ENCODE measurements around the gene PPIP5K1. TPM values are rescaled to one million over a fixed set of nuclear protein-coding genes. Genes with fewer than 3 reads are reported as not detected.
A peak's percentile ranks its signal among the peaks of the same experiment; 100 is the strongest.
"Not testable (repeated sequence)": the region's sequence is repeated elsewhere in the genome, so short reads cannot be mapped to it uniquely, and the experiment has no call there.

The PPIP5K1 gene
- total RNA-seq, 4 donors from 2014 or later = 60.5 to 273 (median 84.0) TPM

DNA sequence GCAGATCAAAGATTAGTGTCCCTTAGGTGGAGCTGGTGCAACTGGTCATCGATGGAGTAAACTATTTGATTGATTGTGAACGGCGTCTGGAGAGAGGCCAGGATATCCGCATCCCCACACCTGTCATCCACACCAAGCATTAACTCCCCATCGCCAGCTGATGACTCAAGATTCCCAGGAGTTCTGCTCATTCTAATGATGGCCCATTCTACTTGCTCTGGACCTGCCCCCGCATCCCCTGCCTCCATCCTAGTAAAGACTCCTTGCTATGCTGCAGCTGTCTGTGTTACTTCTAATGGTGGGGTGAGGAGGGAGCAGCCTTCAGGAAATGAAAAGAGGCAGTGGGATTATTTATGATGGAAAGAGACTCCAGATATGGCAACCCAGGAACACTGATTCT is 9.1 kb upstream of the PPIP5K1 start:
- 80 to 85% methylated on average over 1 to 6 of the region's 6 CpGs for whole genome bisulfite sequencing, 2 donors (ENCODE audit: low coverage in 1 of 2)
- in situ Hi-C loops (cut with MboI; ENCODE audit: low pct_ligation_motif_present in 1 of 4, low pct_unique_long_range_greater_than_20kb in 1 of 4, low sequenced_read_pairs in 3 of 4); DNase-seq: not testable (repeated sequence)

DNA sequence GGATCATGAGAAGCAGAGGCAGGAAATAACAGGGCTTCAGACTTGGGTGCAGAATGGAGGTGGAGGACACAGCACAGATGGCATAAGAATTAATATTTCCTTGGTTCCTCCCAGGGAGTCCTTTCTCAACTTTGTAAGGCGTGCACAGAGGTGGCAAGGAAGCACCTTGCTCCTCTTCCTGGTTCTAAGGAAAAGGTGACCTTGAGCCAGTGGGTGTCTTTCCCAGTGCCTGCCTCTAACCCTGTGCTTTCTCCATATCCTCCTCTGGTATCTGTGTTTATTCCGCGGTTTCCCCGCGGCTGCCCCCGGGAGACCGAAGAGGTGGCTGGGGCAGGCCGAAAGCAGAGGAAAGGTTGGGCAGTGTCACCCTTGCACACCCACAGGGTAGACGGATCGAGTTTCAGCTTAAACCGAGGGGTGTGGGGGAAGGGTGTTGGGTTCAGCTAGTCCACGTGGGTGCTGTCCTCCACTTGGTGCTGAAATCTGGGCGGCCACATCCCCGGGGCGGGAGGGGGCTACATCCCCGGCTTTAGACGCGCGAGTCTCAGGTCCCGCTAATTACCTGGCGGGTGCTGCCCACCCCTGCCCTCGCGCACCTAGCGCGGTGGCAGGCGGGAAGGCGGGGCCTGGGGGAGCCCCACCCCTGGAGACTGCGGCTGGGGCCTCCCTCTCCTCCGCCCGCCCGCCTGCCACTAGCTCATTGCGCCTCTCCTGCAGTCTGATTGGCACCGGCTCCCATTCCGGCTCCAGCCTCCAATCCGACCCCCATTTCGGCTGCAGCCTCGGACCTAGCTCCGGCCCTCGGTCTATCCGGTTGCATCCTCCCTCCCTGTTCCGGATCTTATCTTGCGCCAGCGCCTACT is 3.6 kb upstream of the PPIP5K1 start, which contains the start of gene CKMT1B:
CKMT1B (plus strand) TSS at position 700 of the 863 bp plus-strand sequence. CDS start 192 bp downstream, outside the sequence.
- in situ Hi-C loops (cut with MboI; ENCODE audit: low pct_ligation_motif_present in 1 of 4, low pct_unique_long_range_greater_than_20kb in 1 of 4, low sequenced_read_pairs in 3 of 4); H3K4me1 ChIP-seq; DNase-seq; H3K27ac ChIP-seq; intact Hi-C loops (cut with DNase I; ENCODE audit: low total_unique reads); H3K27me3 ChIP-seq; H3K36me3 ChIP-seq; H3K4me3 ChIP-seq; H3K9me3 ChIP-seq: not testable (repeated sequence)
- WGBS, 2 donors (ENCODE audit: low coverage in 1 of 2) = no CpG with 5 or more reads among the region's 43 CpGs

More for the DNA sequence above, 9.1 kb upstream of the PPIP5K1 start:
- H3K4me3 ChIP-seq; H3K27me3 ChIP-seq; H3K9me3 ChIP-seq; H3K36me3 ChIP-seq; intact Hi-C loops (cut with DNase I; ENCODE audit: low total_unique reads); H3K27ac ChIP-seq; H3K4me1 ChIP-seq: not testable (repeated sequence)

DNA sequence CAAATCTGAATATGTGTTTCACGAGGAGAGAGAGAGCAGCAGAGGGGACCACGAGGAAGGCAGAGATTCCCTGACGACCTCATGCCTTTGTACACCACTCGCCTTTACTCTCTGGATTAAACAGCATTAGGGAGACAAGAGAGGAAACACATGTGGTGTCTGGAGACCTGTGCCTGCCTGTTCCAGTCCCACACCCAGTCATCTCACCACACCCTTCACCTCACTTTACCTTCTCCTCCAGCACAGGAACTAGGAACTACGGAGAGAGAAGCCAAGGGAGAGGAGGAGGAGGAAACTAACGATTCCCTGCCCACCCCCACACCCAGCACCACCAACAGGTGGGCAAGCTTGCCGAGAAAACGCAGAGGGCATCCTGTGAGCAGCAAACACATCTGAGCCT is 2.8 kb upstream of the PPIP5K1 start:
- WGBS, 2 donors (ENCODE audit: low coverage in 1 of 2) = 37% methylated on average over 4 of the region's 8 CpGs; no CpG with 5 or more reads in 1 of the 2 donors
- H3K9me3 ChIP-seq; H3K4me3 ChIP-seq; H3K36me3 ChIP-seq; in situ Hi-C loops (cut with MboI; ENCODE audit: low pct_ligation_motif_present in 1 of 4, low pct_unique_long_range_greater_than_20kb in 1 of 4, low sequenced_read_pairs in 3 of 4); H3K4me1 ChIP-seq; intact Hi-C loops (cut with DNase I; ENCODE audit: low total_unique reads); DNase-seq; H3K27me3 ChIP-seq: not testable (repeated sequence)
- H3K27ac ChIP-seq = peak overlapping the region in 1 of 4 donors; percentile 51

DNA sequence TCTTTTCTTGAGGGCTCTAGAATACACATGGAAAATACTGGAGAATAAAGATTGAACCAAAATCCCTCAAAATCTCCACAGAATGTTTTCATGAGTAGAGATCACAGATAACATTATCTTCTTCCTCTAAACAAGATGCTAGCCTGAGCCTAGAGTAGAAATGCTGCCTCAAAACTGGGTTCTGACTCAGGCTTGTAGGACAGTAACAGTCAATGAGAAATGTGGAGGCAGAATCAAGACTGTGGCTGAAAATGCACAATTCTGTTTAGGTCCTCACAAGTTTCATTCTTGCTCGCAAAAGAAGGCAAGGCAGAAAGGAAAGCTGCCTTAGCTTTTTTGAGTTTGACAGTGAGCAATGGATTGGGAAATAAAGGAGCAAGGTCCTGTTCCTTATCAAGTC is 15.4 kb downstream of the PPIP5K1 start:
- in situ Hi-C loops (cut with MboI; ENCODE audit: low pct_ligation_motif_present in 1 of 4, low pct_unique_long_range_greater_than_20kb in 1 of 4, low sequenced_read_pairs in 3 of 4); H3K27me3 ChIP-seq; intact Hi-C loops (cut with DNase I; ENCODE audit: low total_unique reads); H3K4me1 ChIP-seq; H3K36me3 ChIP-seq; H3K4me3 ChIP-seq; H3K9me3 ChIP-seq; H3K27ac ChIP-seq; DNase-seq: not testable (repeated sequence)
- no CpG with 5 or more reads among the region's 1 CpG for WGBS, 2 donors (ENCODE audit: low coverage in 1 of 2)

DNA sequence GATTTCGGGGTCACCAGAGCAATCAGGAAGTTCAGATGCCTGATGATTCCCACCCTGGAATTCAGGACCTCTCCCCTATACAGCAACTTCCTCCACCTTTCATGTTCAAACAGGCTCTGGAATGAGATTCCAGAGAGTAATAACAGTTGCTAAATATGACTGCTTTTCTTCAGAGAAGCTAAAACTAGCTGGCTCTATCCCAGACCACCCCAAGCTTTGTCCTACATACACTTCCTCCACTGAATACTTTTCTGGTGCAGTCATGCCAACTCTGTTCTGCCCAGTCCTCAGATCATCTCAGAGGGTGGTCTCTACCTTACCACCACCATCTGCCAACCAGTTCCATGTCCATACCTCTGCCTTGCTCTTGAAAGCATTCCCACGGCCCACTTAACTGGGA is 23.4 kb downstream of the PPIP5K1 start:
- WGBS, 2 donors (ENCODE audit: low coverage in 1 of 2) = 80% methylated on average over 1 of the region's 2 CpGs; no CpG with 5 or more reads in 1 of the 2 donors
- H3K27me3 ChIP-seq; H3K4me3 ChIP-seq; DNase-seq; H3K36me3 ChIP-seq; in situ Hi-C loops (cut with MboI; ENCODE audit: low pct_ligation_motif_present in 1 of 4, low pct_unique_long_range_greater_than_20kb in 1 of 4, low sequenced_read_pairs in 3 of 4); intact Hi-C loops (cut with DNase I; ENCODE audit: low total_unique reads); H3K27ac ChIP-seq; H3K4me1 ChIP-seq; H3K9me3 ChIP-seq: not testable (repeated sequence)

DNA sequence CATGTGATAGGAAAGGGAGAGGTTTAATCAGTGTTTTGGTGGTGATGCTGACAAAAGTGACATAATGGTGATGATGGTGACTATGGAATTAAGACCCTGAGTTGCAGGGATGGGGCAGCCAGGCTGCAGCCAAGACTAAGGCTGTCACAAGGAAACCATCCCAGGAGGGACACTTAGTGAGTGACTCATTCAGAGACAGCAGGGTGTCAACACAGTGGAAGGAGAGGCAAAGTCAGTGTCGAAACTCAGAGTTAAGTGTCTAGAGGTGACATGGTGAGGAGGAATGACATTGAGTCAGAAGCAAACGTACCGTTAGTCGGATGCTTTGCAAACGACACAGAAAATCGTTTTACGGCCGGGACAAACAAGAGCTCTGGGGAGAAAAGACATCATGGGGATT is 26.2 kb downstream of the PPIP5K1 start:
- intact Hi-C loops (cut with DNase I; ENCODE audit: low total_unique reads); H3K36me3 ChIP-seq; H3K4me1 ChIP-seq; H3K27ac ChIP-seq; H3K4me3 ChIP-seq; H3K9me3 ChIP-seq; H3K27me3 ChIP-seq; in situ Hi-C loops (cut with MboI; ENCODE audit: low pct_ligation_motif_present in 1 of 4, low pct_unique_long_range_greater_than_20kb in 1 of 4, low sequenced_read_pairs in 3 of 4); DNase-seq: not testable (repeated sequence)
- WGBS, 2 donors (ENCODE audit: low coverage in 1 of 2) = no CpG with 5 or more reads among the region's 8 CpGs

DNA sequence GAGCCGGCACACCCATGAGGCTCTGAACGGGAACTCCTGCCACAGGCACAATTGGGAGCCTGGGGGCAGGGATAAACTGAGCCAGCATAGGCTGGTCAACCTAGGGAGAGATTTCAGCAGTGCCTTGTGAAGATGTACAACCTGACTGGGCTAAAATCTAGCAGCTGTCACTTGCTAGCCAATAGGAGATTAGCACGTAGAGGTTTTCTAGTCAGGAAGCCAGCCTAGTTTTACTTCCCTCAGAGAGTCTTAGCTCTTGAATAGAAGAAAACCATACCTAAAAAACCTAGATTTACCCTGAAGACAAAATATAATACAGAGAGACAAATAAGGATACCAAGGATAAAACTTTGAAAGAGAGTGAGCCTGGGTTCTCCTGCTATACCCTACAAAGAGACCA is 27.3 kb downstream of the PPIP5K1 start:
- intact Hi-C loops (cut with DNase I; ENCODE audit: low total_unique reads) = not testable (repeated sequence)

DNA sequence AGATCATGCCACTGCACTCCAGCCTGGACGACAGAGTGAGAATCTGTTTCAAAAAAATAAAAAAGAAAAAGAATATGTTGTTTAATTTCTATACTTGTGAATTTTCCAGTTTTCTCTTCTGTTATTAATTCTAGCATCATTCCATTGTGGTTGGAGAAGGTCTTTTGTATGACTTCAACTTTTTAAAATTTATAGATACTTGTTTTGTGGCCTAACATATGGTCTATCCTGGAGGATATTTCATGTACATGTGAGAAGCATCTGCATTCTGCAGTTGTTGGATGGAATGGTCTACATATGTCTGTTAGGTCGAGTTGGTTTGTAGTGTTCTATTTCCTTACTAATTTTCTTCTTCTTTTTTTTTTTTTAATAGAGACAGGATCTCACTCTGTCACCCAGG is 37.0 kb downstream of the PPIP5K1 start:
- H3K36me3 ChIP-seq = peaks cover 0 to 6% (median 1%) of the 10 kb centered on the region in 4 donors
- TF ChIP-seq EP300 (IDR thresholded peaks at IDR 0.05; ENCODE audit: low read depth) (no peak), POLR2AphosphoS5 (IDR thresholded peaks at IDR 0.05) (no peak), POLR2A (IDR thresholded peaks at IDR 0.05) (no peak)
- TF ChIP-seq, protein P1, sequence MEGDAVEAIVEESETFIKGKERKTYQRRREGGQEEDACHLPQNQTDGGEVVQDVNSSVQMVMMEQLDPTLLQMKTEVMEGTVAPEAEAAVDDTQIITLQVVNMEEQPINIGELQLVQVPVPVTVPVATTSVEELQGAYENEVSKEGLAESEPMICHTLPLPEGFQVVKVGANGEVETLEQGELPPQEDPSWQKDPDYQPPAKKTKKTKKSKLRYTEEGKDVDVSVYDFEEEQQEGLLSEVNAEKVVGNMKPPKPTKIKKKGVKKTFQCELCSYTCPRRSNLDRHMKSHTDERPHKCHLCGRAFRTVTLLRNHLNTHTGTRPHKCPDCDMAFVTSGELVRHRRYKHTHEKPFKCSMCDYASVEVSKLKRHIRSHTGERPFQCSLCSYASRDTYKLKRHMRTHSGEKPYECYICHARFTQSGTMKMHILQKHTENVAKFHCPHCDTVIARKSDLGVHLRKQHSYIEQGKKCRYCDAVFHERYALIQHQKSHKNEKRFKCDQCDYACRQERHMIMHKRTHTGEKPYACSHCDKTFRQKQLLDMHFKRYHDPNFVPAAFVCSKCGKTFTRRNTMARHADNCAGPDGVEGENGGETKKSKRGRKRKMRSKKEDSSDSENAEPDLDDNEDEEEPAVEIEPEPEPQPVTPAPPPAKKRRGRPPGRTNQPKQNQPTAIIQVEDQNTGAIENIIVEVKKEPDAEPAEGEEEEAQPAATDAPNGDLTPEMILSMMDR (IDR thresholded peaks at IDR 0.05) = no peak

More for the DNA sequence above, 27.3 kb downstream of the PPIP5K1 start:
- no CpG with 5 or more reads among the region's 3 CpGs for WGBS, 2 donors (ENCODE audit: low coverage in 1 of 2)
- DNase-seq; H3K4me3 ChIP-seq; H3K9me3 ChIP-seq; H3K4me1 ChIP-seq; H3K36me3 ChIP-seq; in situ Hi-C loops (cut with MboI; ENCODE audit: low pct_ligation_motif_present in 1 of 4, low pct_unique_long_range_greater_than_20kb in 1 of 4, low sequenced_read_pairs in 3 of 4); H3K27ac ChIP-seq; H3K27me3 ChIP-seq: not testable (repeated sequence)

More for the DNA sequence above, 37.0 kb downstream of the PPIP5K1 start:
- DNase-seq = no peak
- H3K4me3 ChIP-seq = no peak overlapping the region
- no peaks in the 10 kb centered on the region for H3K9me3 ChIP-seq
- H3K27ac ChIP-seq = no peak overlapping the region
- no peaks in the 10 kb centered on the region for H3K4me1 ChIP-seq
- 79 to 83% methylated on average over 2 of the region's 2 CpGs for WGBS, 2 donors (ENCODE audit: low coverage in 1 of 2)
- in situ Hi-C loops (cut with MboI; ENCODE audit: low pct_ligation_motif_present in 1 of 4, low pct_unique_long_range_greater_than_20kb in 1 of 4, low sequenced_read_pairs in 3 of 4) (no loop called here), intact Hi-C loops (cut with DNase I; ENCODE audit: low total_unique reads) (no loop called here)
- no peaks in the 10 kb centered on the region for H3K27me3 ChIP-seq

Measured in transverse colon (tissue), 4 donors.